ENCODE results near the gene EHBP1L1.

EHBP1L1 gene

GRCh38 chr11:65588199-65589054 lies 12.6 kb downstream of the EHBP1L1 start:
- DNase-seq (ENCODE audit: low spot score): peak; percentile 97
- in situ Hi-C loops (cut with MboI; ENCODE audit: low pct_unique_long_range_greater_than_20kb, low sequenced_read_pairs, unreplicated experiment): no loop called here
- peak; percentile 89 for TF ChIP-seq CTCF (IDR thresholded peaks at IDR 0.05; ENCODE audit: extremely low read depth, insufficient read depth, missing control alignments)

- peak; percentile 89 for DNase-seq (ENCODE audit: low spot score)
- in situ Hi-C loops (cut with MboI; ENCODE audit: low pct_unique_long_range_greater_than_20kb, low sequenced_read_pairs, unreplicated experiment): no loop called here
- peak; percentile 2 for TF ChIP-seq CTCF (IDR thresholded peaks at IDR 0.05; ENCODE audit: extremely low read depth, insufficient read depth, missing control alignments)
Observed at GRCh38 chr11:65589444-65590239, 13.8 kb downstream of the EHBP1L1 start.

GRCh38 chr11:65590240-65590738 lies 14.4 kb downstream of the EHBP1L1 start:
- DNase-seq (ENCODE audit: low spot score): no peak
- no peak for TF ChIP-seq CTCF (IDR thresholded peaks at IDR 0.05; ENCODE audit: extremely low read depth, insufficient read depth, missing control alignments)
- in situ Hi-C loops (cut with MboI; ENCODE audit: low pct_unique_long_range_greater_than_20kb, low sequenced_read_pairs, unreplicated experiment): no loop called here

GRCh38 chr11:65591939-65592857 lies 16.3 kb downstream of the EHBP1L1 start:
- DNase-seq (ENCODE audit: low spot score): no peak
- in situ Hi-C loops (cut with MboI; ENCODE audit: low pct_unique_long_range_greater_than_20kb, low sequenced_read_pairs, unreplicated experiment): no loop called here
- TF ChIP-seq CTCF (IDR thresholded peaks at IDR 0.05; ENCODE audit: extremely low read depth, insufficient read depth, missing control alignments): no peak

GRCh38 chr11:65592858-65593517 lies 17.1 kb downstream of the EHBP1L1 start:
- in situ Hi-C loops (cut with MboI; ENCODE audit: low pct_unique_long_range_greater_than_20kb, low sequenced_read_pairs, unreplicated experiment): no loop called here
- no peak for TF ChIP-seq CTCF (IDR thresholded peaks at IDR 0.05; ENCODE audit: extremely low read depth, insufficient read depth, missing control alignments)
- no peak for DNase-seq (ENCODE audit: low spot score)

Measured in GM13977 (cell line).